GM12891 (cell line): ENCODE results near the gene WDR20.
"Not testable (repeated sequence)": the region's sequence is repeated elsewhere in the genome, so short reads cannot be mapped to it uniquely, and the experiment has no call there.

Experiments used
- DNase-seq: peaks from one replicate; pipeline ENCODE4 v3.0.0; 2011; ENCODE audit warnings: low spot score; ENCODE audit not compliant: insufficient read length
- FAIRE-seq: peaks from 2 replicates; lab custom pipeline; 2011; peaks lifted over from hg19 to GRCh38; lab: Jason Lieb, UNC
- PAX5 ChIP-seq: IDR thresholded peaks from 2 replicates; pipeline ENCODE4 v1.6.1; 2011; ENCODE audit warnings: low read length, moderate library complexity, mild to moderate bottlenecking; ENCODE audit not compliant: insufficient read depth, severe bottlenecking
- POLR2A ChIP-seq: IDR thresholded peaks from 2 replicates; pipeline ENCODE4 v1.6.1; 2011; ENCODE audit warnings: low read depth, low read length, control low read depth
- POLR2AphosphoS5 ChIP-seq: IDR thresholded peaks from 2 replicates; pipeline ENCODE4 v1.6.1; 2011; ENCODE audit warnings: low read depth, low read length, control low read depth
- POU2F2 ChIP-seq: IDR thresholded peaks from 2 replicates; pipeline ENCODE4 v1.6.1; 2011; ENCODE audit warnings: low read depth, mild to moderate bottlenecking, control low read depth, low read length, moderate library complexity
- SPI1 ChIP-seq: IDR thresholded peaks from 2 replicates; pipeline ENCODE4 v1.6.1; 2011; ENCODE audit warnings: low read depth, low read length, control low read depth
- TAF1 ChIP-seq: IDR thresholded peaks from 2 replicates; pipeline ENCODE4 v1.6.1; 2011; ENCODE audit warnings: low read depth, low read length, control low read depth

The WDR20 gene

GRCh38 chr14:102241147-102241546 lies 101.5 kb downstream of the WDR20 start:
- no peak for TF ChIP-seq PAX5
- TF ChIP-seq POLR2AphosphoS5: no peak
- TF ChIP-seq TAF1: no peak
- no peak for TF ChIP-seq POLR2A
- no peak for TF ChIP-seq SPI1
- no peak for TF ChIP-seq POU2F2
- FAIRE-seq (no peak), DNase-seq (no peak)

- DNase-seq, FAIRE-seq: not testable (repeated sequence)
These were observed 104.1 kb downstream of the WDR20 start for GRCh38 chr14:102243795-102244194.

GRCh38 chr14:102246071-102246470 lies 106.4 kb downstream of the WDR20 start:
- FAIRE-seq (no peak), DNase-seq (no peak)
- TF ChIP-seq TAF1: no peak
- no peak for TF ChIP-seq POU2F2
- TF ChIP-seq POLR2AphosphoS5: no peak
- no peak for TF ChIP-seq POLR2A
- no peak for TF ChIP-seq PAX5
- no peak for TF ChIP-seq SPI1

- FAIRE-seq (no peak), DNase-seq (no peak)
- TF ChIP-seq TAF1: no peak
- no peak for TF ChIP-seq POLR2A
- no peak for TF ChIP-seq PAX5
- no peak for TF ChIP-seq SPI1
- TF ChIP-seq POLR2AphosphoS5: no peak
- TF ChIP-seq POU2F2: no peak
These were observed 108.4 kb downstream of the WDR20 start for GRCh38 chr14:102248121-102248520.

GRCh38 chr14:102249041-102249440 lies 109.3 kb downstream of the WDR20 start:
- DNase-seq (no peak), FAIRE-seq (no peak)
- TF ChIP-seq POLR2AphosphoS5 (no peak), POLR2A (no peak), PAX5 (no peak), POU2F2 (no peak), SPI1 (no peak), TAF1 (no peak)

DNA sequence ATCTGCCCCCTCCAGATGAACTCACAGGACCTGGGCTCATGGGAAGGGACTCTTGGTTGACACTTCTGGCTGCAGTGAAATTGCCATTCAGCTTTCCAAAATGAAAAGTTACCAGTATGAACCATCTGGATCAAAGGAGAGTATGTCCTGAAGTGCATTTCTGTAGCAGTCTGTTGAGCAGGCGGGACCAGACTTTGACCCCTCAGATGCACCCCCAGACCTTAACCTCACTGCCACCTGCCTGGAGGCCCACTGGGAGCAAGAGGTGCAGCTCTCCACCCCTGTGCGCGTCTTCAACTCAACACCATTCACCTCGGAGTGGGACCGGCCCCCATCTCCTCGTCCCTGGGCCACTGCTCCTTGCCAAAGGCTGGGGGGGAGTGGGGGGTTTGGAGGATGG lies 110.3 kb downstream of the WDR20 start:
- DNase-seq (no peak), FAIRE-seq (no peak)
- TF ChIP-seq PAX5 (no peak), POLR2AphosphoS5 (no peak), SPI1 (no peak), TAF1 (no peak), POLR2A (no peak), POU2F2 (no peak)

GRCh38 chr14:102250636-102251035 lies 110.9 kb downstream of the WDR20 start:
- FAIRE-seq: no peak
- no peak for TF ChIP-seq POLR2AphosphoS5
- TF ChIP-seq POU2F2: no peak
- TF ChIP-seq PAX5: no peak
- TF ChIP-seq SPI1: no peak
- DNase-seq: no peak

- TF ChIP-seq POLR2AphosphoS5 (no peak), TAF1 (no peak), POU2F2 (no peak), PAX5 (no peak), POLR2A (no peak), SPI1 (no peak)
- no peak for DNase-seq
- no peak for FAIRE-seq
These were observed 111.5 kb downstream of the WDR20 start for GRCh38 chr14:102251161-102251560.

DNA sequence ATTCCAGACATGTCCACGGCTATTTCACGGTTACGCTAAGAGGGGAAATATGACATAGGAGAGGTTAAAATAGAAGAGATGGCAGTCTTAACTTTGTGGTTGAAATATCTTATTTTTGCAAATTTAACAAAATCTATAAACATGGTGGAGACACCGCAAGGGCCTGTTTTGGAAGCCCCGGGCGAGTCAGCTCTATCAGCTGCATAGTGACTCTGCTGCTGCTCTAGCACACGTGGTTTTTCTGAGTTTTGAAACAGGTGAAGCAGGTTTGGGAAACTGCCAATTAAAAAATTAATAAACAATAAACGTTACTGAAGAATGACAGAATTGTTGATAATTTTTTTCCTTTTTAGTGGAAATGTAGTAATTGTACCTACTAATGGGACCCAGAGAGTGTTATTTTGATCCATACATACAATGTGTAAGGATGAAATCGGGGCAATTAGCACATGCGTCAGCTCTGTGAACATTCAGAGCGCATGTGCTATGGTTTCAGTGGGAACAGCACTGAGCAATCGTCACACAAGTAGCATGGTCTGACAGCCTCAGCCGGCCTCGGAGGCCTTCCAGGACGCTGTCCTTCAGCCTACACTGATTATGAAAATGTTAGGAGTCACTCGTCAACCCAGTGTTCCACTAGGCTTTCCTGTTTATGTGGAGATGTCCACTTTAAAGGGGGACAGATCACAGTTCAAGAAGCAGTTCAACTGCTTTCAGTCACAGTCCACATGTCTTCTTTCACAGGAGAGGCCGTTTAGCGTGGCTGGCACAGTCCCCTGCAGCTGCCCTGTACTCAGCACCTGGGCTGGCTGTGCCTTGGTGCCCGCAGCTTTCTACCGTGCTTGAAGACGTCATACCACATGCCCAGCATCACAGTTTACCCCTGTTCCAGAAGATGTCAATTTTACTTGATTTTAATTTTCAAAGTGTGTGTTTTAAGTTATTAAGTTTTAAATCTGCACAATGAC lies 113.4 kb downstream of the WDR20 start:
- no peak for DNase-seq
- FAIRE-seq: no peak
- TF ChIP-seq POLR2A (no peak), SPI1 (no peak), POLR2AphosphoS5 (no peak), TAF1 (no peak), POU2F2 (no peak), PAX5 (no peak)

- no peak for TF ChIP-seq POLR2A
- no peak for TF ChIP-seq POLR2AphosphoS5
- no peak for TF ChIP-seq POU2F2
- TF ChIP-seq TAF1: no peak
- no peak for TF ChIP-seq PAX5
- TF ChIP-seq SPI1: no peak
- FAIRE-seq (no peak), DNase-seq (no peak)
These were observed 115.9 kb downstream of the WDR20 start for GRCh38 chr14:102255401-102256190.
